ENCODE measurements around the gene PFKP.

GRCh38 chr10:3151889-3152565 is 84.7 kb downstream of the PFKP start:
- TF ChIP-seq CTCF (IDR thresholded peaks at IDR 0.05; ENCODE audit: poor library complexity) (no peak), EZH2 (IDR thresholded peaks at IDR 0.05; ENCODE audit: borderline replicate concordance) (no peak)
